SJSA1 (cell line): ENCODE data around the gene EFHC1. TPM values are rescaled to one million over a fixed set of nuclear protein-coding genes. Genes with fewer than 3 reads are reported as not detected.
A peak's percentile ranks its signal among the peaks of the same experiment; 100 is the strongest.

Source experiments
- DNase-seq, 2 experiments: peaks; one replicate each; pipeline ENCODE4 v3.0.0-alpha.2; 2015 to 2020; ENCODE audit warnings: low spot score in 2 of 2, low read depth in 1 of 2
- H3K27ac ChIP-seq: fragments of 250-450 bp; sonication (Bioruptor Pico); 2 replicates; pipeline ENCODE4 v1.5.1; 2020; ENCODE audit warnings: mild to moderate bottlenecking, moderate library complexity
- H3K27me3 ChIP-seq: fragments of 250-450 bp; sonication (Bioruptor Pico); replicated peaks from 2 replicates; pipeline ENCODE4 v1.5.1; 2020; ENCODE audit warnings: mild to moderate bottlenecking, moderate library complexity
- H3K36me3 ChIP-seq: fragments of 250-450 bp; sonication (Bioruptor Pico); 2 replicates; pipeline ENCODE4 v1.5.1; 2020; ENCODE audit warnings: mild to moderate bottlenecking
- H3K4me1 ChIP-seq: fragments of 250-450 bp; sonication (Bioruptor Pico); replicated peaks from 2 replicates; pipeline ENCODE4 v1.6.1; 2021; ENCODE audit warnings: mild to moderate bottlenecking
- H3K4me3 ChIP-seq: fragments of 250-450 bp; sonication (Bioruptor Pico); 2 replicates; pipeline ENCODE4 v1.5.1; 2020; ENCODE audit warnings: mild to moderate bottlenecking
- H3K9me3 ChIP-seq: fragments of 250-450 bp; sonication (Bioruptor Pico); replicated peaks from 2 replicates; pipeline ENCODE4 v1.5.1; 2020; ENCODE audit warnings: mild to moderate bottlenecking
- total RNA-seq: library from RNA; depleted of rRNA; stranded (reverse); fragments of >200 nt; shearing (Covaris generic); gene quantifications from 2 replicates; pipeline ENCODE4 v1.2.3, GENCODE V29; 2014

EFHC1 gene
- total RNA-seq, 1 experiment from 2014 or later: 15.8 TPM

GRCh38 chr6:52506476-52506875, 86.3 kb downstream of the EFHC1 start:
- DNase-seq: no peak
- Histone ChIP-seq H3K36me3 (peaks cover 93% of the 10 kb centered on the region), H3K4me1 (peaks cover 73% of the 10 kb centered on the region), H3K4me3 (no peak overlapping the region), H3K27me3 (no peaks in the 10 kb centered on the region), H3K27ac (no peak overlapping the region), H3K9me3 (no peaks in the 10 kb centered on the region)

- DNase-seq: no peak
Observed at GRCh38 chr6:52507557-52508260, 87.6 kb downstream of the EFHC1 start.

GRCh38 chr6:52508261-52508739, 88.2 kb downstream of the EFHC1 start:
- H3K4me1 ChIP-seq: peaks cover 80% of the 10 kb centered on the region
- peaks cover 93% of the 10 kb centered on the region for H3K36me3 ChIP-seq
- no peaks in the 10 kb centered on the region for H3K9me3 ChIP-seq
- no peak overlapping the region for H3K4me3 ChIP-seq
- DNase-seq: no peak
- no peak overlapping the region for H3K27ac ChIP-seq
- H3K27me3 ChIP-seq: no peaks in the 10 kb centered on the region

More at GRCh38 chr6:52507557-52508260, 87.6 kb downstream of the EFHC1 start:
- no peak overlapping the region for H3K27ac ChIP-seq
- H3K9me3 ChIP-seq: no peaks in the 10 kb centered on the region
- peaks cover 91% of the 10 kb centered on the region for H3K36me3 ChIP-seq
- H3K27me3 ChIP-seq: no peaks in the 10 kb centered on the region
- peaks cover 80% of the 10 kb centered on the region for H3K4me1 ChIP-seq
- H3K4me3 ChIP-seq: no peak overlapping the region

- peaks cover 79% of the 10 kb centered on the region for H3K4me1 ChIP-seq
- H3K27ac ChIP-seq: peak overlapping the region; percentile 15
- H3K36me3 ChIP-seq: peaks cover 98% of the 10 kb centered on the region
- H3K9me3 ChIP-seq: no peaks in the 10 kb centered on the region
- H3K27me3 ChIP-seq: no peaks in the 10 kb centered on the region
- H3K4me3 ChIP-seq: no peak overlapping the region
- DNase-seq: peak in 1 of 2 experiments; percentile 49
Observed at GRCh38 chr6:52509281-52510212, 89.4 kb downstream of the EFHC1 start.

GRCh38 chr6:52510213-52510562, 90.0 kb downstream of the EFHC1 start:
- Histone ChIP-seq H3K4me1 (peaks cover 79% of the 10 kb centered on the region), H3K27ac (peak overlapping the region; percentile 15), H3K27me3 (no peaks in the 10 kb centered on the region), H3K9me3 (no peaks in the 10 kb centered on the region), H3K36me3 (peaks cover 98% of the 10 kb centered on the region), H3K4me3 (no peak overlapping the region)
- DNase-seq: no peak

GRCh38 chr6:52511163-52511562, 91.0 kb downstream of the EFHC1 start:
- no peak for DNase-seq
- peaks cover 84% of the 10 kb centered on the region for H3K4me1 ChIP-seq
- H3K36me3 ChIP-seq: peaks cover 98% of the 10 kb centered on the region
- peak overlapping the region; percentile 70; the same call in 1 of the 2 replicates for H3K27ac ChIP-seq
- no peaks in the 10 kb centered on the region for H3K27me3 ChIP-seq
- H3K9me3 ChIP-seq: no peaks in the 10 kb centered on the region
- no peak overlapping the region for H3K4me3 ChIP-seq

GRCh38 chr6:52511572-52512151, 91.5 kb downstream of the EFHC1 start:
- DNase-seq: no peak
- Histone ChIP-seq H3K27ac (peak overlapping the region; percentile 70), H3K4me3 (no peak overlapping the region), H3K27me3 (no peaks in the 10 kb centered on the region), H3K9me3 (no peaks in the 10 kb centered on the region), H3K36me3 (peaks cover 98% of the 10 kb centered on the region), H3K4me1 (peaks cover 89% of the 10 kb centered on the region)

GRCh38 chr6:52512199-52512598, 92.1 kb downstream of the EFHC1 start:
- H3K36me3 ChIP-seq: peaks cover 98% of the 10 kb centered on the region

GRCh38 chr6:52513464-52513863, 93.3 kb downstream of the EFHC1 start:
- H3K4me1 ChIP-seq: peaks cover 98% of the 10 kb centered on the region
- H3K27ac ChIP-seq: no peak overlapping the region
- DNase-seq: no peak
- H3K9me3 ChIP-seq: no peaks in the 10 kb centered on the region
- H3K4me3 ChIP-seq: no peak overlapping the region
- peaks cover 90% of the 10 kb centered on the region for H3K36me3 ChIP-seq
- H3K27me3 ChIP-seq: no peaks in the 10 kb centered on the region

More at GRCh38 chr6:52512199-52512598, 92.1 kb downstream of the EFHC1 start:
- Histone ChIP-seq H3K27ac (peak overlapping the region; percentile 70), H3K9me3 (no peaks in the 10 kb centered on the region), H3K4me3 (no peak overlapping the region), H3K4me1 (peaks cover 95% of the 10 kb centered on the region), H3K27me3 (no peaks in the 10 kb centered on the region)
- peak; percentile 72 to 76 for DNase-seq

GRCh38 chr6:52513896-52514295, 93.8 kb downstream of the EFHC1 start:
- no peak for DNase-seq
- peaks cover 89% of the 10 kb centered on the region for H3K36me3 ChIP-seq
- no peak overlapping the region for H3K4me3 ChIP-seq
- 0 out of 2 replicates have a peak overlapping the region, but pooled peaks have one; percentile 17 for H3K27ac ChIP-seq
- no peaks in the 10 kb centered on the region for H3K27me3 ChIP-seq
- peaks cover 98% of the 10 kb centered on the region for H3K4me1 ChIP-seq
- no peaks in the 10 kb centered on the region for H3K9me3 ChIP-seq

GRCh38 chr6:52514514-52514913, 94.4 kb downstream of the EFHC1 start:
- H3K27me3 ChIP-seq: no peaks in the 10 kb centered on the region
- no peak for DNase-seq
- H3K4me1 ChIP-seq: peaks cover 98% of the 10 kb centered on the region
- H3K27ac ChIP-seq: peak overlapping the region; percentile 17
- no peak overlapping the region for H3K4me3 ChIP-seq
- H3K9me3 ChIP-seq: no peaks in the 10 kb centered on the region
- peaks cover 88% of the 10 kb centered on the region for H3K36me3 ChIP-seq

GRCh38 chr6:52515219-52515960, 95.2 kb downstream of the EFHC1 start:
- peaks cover 98% of the 10 kb centered on the region for H3K4me1 ChIP-seq
- peak overlapping the region; percentile 17 for H3K27ac ChIP-seq
- peaks cover 88% of the 10 kb centered on the region for H3K36me3 ChIP-seq
- DNase-seq: peak in 1 of 2 experiments; percentile 56
- H3K9me3 ChIP-seq: no peaks in the 10 kb centered on the region
- H3K27me3 ChIP-seq: no peaks in the 10 kb centered on the region
- H3K4me3 ChIP-seq: no peak overlapping the region

GRCh38 chr6:52516269-52516668, 96.1 kb downstream of the EFHC1 start:
- no peak overlapping the region for H3K4me3 ChIP-seq
- H3K4me1 ChIP-seq: peaks cover 91% of the 10 kb centered on the region
- no peaks in the 10 kb centered on the region for H3K27me3 ChIP-seq
- peaks cover 80% of the 10 kb centered on the region for H3K36me3 ChIP-seq
- no peak overlapping the region for H3K27ac ChIP-seq
- H3K9me3 ChIP-seq: no peaks in the 10 kb centered on the region
- DNase-seq: no peak
